ENCODE measurements around the gene KLK7.

- no peak for TF ChIP-seq CTCF (conservative IDR thresholded peaks at IDR 0.05; ENCODE audit: low read length)
- TF ChIP-seq EZH2phosphoT487 (IDR thresholded peaks at IDR 0.05; ENCODE audit: borderline replicate concordance), result no peak
Measured at GRCh38 chr19:50980208-50980607, 3.5 kb downstream of the KLK7 start.

All from Loucy (cell line).